ENCODE results near the gene LHX2.

DNA sequence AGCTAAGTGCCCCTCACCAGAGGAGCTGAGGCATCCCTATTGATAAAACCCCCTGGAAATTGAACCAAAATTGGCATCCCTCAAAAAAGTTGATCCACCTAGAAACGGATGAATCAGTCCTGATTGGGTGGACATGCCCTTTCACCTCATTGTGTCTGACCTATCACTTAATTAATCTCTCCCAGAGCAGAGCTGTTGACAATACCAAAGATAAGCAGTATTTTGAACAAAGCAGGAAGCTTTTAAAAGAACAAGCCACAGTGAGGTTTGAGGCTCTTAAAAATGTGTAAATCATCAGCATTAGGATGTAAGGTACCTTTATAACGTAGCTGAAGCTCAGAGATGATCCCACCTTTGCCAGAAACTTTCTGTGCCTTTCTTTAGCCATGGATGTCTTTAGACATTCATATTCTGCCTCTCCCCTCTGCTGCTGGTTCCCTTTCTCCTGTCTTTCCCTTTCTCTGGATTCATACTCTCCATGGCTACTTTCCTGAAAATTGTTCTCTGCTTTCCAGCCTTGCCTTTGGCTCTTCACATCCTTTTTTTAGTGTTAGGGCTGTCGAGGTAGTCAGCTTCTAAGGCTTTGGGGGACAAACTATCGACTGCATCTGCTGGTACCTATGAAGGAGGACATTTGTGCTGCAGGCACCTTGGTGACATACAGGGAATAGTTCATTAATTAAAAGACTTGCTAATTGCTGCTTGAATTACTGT, 7.8 kb upstream of the LHX2 start:
- TF ChIP-seq, protein P1, sequence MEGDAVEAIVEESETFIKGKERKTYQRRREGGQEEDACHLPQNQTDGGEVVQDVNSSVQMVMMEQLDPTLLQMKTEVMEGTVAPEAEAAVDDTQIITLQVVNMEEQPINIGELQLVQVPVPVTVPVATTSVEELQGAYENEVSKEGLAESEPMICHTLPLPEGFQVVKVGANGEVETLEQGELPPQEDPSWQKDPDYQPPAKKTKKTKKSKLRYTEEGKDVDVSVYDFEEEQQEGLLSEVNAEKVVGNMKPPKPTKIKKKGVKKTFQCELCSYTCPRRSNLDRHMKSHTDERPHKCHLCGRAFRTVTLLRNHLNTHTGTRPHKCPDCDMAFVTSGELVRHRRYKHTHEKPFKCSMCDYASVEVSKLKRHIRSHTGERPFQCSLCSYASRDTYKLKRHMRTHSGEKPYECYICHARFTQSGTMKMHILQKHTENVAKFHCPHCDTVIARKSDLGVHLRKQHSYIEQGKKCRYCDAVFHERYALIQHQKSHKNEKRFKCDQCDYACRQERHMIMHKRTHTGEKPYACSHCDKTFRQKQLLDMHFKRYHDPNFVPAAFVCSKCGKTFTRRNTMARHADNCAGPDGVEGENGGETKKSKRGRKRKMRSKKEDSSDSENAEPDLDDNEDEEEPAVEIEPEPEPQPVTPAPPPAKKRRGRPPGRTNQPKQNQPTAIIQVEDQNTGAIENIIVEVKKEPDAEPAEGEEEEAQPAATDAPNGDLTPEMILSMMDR (IDR thresholded peaks at IDR 0.05) = no peak
- TF ChIP-seq POLR2A (IDR thresholded peaks at IDR 0.05) (no peak), POLR2AphosphoS5 (IDR thresholded peaks at IDR 0.05) (no peak)
